ENCODE data around the gene SNAP29. TPM values are rescaled to one million over a fixed set of nuclear protein-coding genes. Genes with fewer than 3 reads are reported as not detected.

Gene SNAP29
- total RNA-seq, 1 experiment from 2014 or later = 17.9 TPM

DNA sequence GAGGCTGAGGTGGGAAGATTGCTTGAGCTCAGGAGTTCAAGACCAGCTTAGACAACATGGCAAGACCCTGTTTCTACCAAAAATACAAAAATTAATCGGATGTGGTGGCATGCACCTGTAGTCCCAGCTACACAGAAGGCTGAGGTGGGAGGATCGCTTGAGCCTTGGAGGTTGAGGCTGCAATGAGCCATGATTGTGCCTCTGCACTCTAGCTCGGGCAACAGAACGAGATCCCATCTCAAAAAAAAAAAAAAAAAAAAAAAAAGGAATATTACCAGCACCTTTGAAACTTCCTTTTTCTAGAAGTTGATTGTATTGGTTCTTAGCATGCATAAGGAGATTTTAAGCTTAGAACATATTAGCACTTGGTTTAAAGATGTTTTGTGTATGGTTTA lies 69.8 kb downstream of the SNAP29 start:
- no peak overlapping the region for H3K56ac ChIP-seq (ENCODE audit: insufficient read length, low read depth, low read length)
- no peaks in the 10 kb centered on the region for H3K27me3 Mint-ChIP-seq (ENCODE audit: low read depth)
- no peaks in the 10 kb centered on the region for H3K23me2 ChIP-seq (ENCODE audit: insufficient read length, low read depth, low read length, poor library complexity, severe bottlenecking)

More for the DNA sequence above, 69.8 kb downstream of the SNAP29 start:
- H3K9me3 ChIP-seq (ENCODE audit: control insufficient read depth, low read depth, low read length) = no peaks in the 10 kb centered on the region
- no peak overlapping the region for H4K91ac ChIP-seq (ENCODE audit: insufficient read length, low read depth, low read length)
- no peaks in the 10 kb centered on the region for H4K20me1 ChIP-seq (ENCODE audit: control insufficient read depth, insufficient read depth, insufficient read length)
- Mint-ChIP-seq H3K4me3 (no peak overlapping the region), H3K27ac (no peak overlapping the region), H3K4me1 (peaks cover 30 to 36% of the 10 kb centered on the region in 2 experiments), H3K9me3 (no peaks in the 10 kb centered on the region), H3K36me3 (ENCODE audit: insufficient read depth in 1 of 3, low read depth in 3 of 3) (peaks cover 10 to 43% (median 19%) of the 10 kb centered on the region in 3 experiments)
- peaks cover 2% of the 10 kb centered on the region; the same call in 1 of the 2 replicates for H3K4me1 ChIP-seq (ENCODE audit: insufficient read depth, low read length)
- H2BK15ac ChIP-seq (ENCODE audit: low read depth, low read length) = no peak overlapping the region
- DNase-seq = no peak
- no peak overlapping the region for H2BK20ac ChIP-seq (ENCODE audit: low read depth, low read length, poor library complexity, severe bottlenecking)
- no peak overlapping the region for H3K4ac ChIP-seq (ENCODE audit: low read depth, low read length)
- H2BK12ac ChIP-seq (ENCODE audit: insufficient read length, low read depth, low read length) = no peak overlapping the region
- H3K18ac ChIP-seq (ENCODE audit: insufficient read length, low read depth, low read length) = no peak overlapping the region
- no peak for TF ChIP-seq CTCF (conservative IDR thresholded peaks at IDR 0.05)
- H3K14ac ChIP-seq (ENCODE audit: insufficient read depth, low read length) = no peak overlapping the region
- H3K9ac ChIP-seq (ENCODE audit: extremely low read depth, insufficient read length, low read length) = no peak overlapping the region
- no peak overlapping the region for H2BK120ac ChIP-seq (ENCODE audit: low read depth, low read length, poor library complexity, severe bottlenecking)
- no peak overlapping the region for H2AFZ ChIP-seq (ENCODE audit: low read length)
- no peak overlapping the region for H2AK5ac ChIP-seq (ENCODE audit: insufficient read length, low read length)
- no peak overlapping the region for H4K8ac ChIP-seq (replicated peaks; ENCODE audit: insufficient read length, low read depth, low read length)
- H3K27ac ChIP-seq (ENCODE audit: insufficient read length, low read depth, low read length) = no peak overlapping the region
- H3K4me2 ChIP-seq (ENCODE audit: insufficient read depth, insufficient read length, low read length) = no peak overlapping the region
- H2BK5ac ChIP-seq (ENCODE audit: insufficient read length, low read length) = no peak overlapping the region
- H3T11ph ChIP-seq (ENCODE audit: low read length) = no peak overlapping the region
- H3K79me2 ChIP-seq (ENCODE audit: insufficient read depth, low read length) = peaks cover 77% of the 10 kb centered on the region; the same call in 1 of the 2 replicates
- WGBS (ENCODE audit: extremely low coverage, insufficient read length, low lambda C conversion rate) = no CpG with 5 or more reads among the region's 4 CpGs
- H3K79me1 ChIP-seq (ENCODE audit: insufficient read depth, low read depth, low read length, poor library complexity, severe bottlenecking) = peaks cover 9% of the 10 kb centered on the region
- H3K27me3 ChIP-seq (ENCODE audit: insufficient read depth, low read length) = no peaks in the 10 kb centered on the region
- H4K5ac ChIP-seq (ENCODE audit: insufficient read length, low read depth, low read length) = no peak overlapping the region
- H3K23ac ChIP-seq (ENCODE audit: insufficient read length, low read depth, low read length) = no peak overlapping the region

All from H9 (cell line).